Ovary (tissue), 3 donors: ENCODE measurements around the gene FNDC3A.

Source experiments
- EP300 ChIP-seq: sonication (generic); formaldehyde crosslinking; IDR thresholded peaks from one replicate; pipeline ENCODE4 v1.6.1; 2017; ENCODE audit warnings: antibody characterized with exemption
- POLR2A ChIP-seq: fragments of 450-650 bp; IDR thresholded peaks from one replicate; pipeline ENCODE4 v1.6.1; 2017; ENCODE audit warnings: antibody characterized with exemption, mild to moderate bottlenecking, moderate library complexity
- TF ChIP-seq, protein P1 (sequence below), 3 donors: fragments of 450-650 bp in 2 of 3; fragments of 200-600 bp in 1 of 3; IDR thresholded peaks; one replicate each; pipeline versions ENCODE4 v1.5.1 to v1.8.0; 2016 to 2022; ENCODE audit warnings: antibody characterized with exemption in 3 of 3, mild to moderate bottlenecking in 1 of 3
- donor health status: DM: no; HTN: no; CAD: no.

DNA sequence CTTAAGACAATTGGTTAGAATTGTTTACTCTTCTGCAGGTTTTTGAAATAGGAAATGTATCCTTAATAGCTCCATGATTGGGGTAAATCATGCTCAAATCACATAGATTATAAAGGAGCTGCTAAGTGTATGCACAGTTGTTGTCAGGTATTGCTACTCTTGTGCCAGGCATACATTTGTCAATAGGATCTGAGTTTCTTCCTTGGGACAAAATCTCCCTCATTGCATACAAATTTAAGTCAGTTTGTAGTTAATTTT lies 135.1 kb downstream of the FNDC3A start:
- TF ChIP-seq, protein P1, sequence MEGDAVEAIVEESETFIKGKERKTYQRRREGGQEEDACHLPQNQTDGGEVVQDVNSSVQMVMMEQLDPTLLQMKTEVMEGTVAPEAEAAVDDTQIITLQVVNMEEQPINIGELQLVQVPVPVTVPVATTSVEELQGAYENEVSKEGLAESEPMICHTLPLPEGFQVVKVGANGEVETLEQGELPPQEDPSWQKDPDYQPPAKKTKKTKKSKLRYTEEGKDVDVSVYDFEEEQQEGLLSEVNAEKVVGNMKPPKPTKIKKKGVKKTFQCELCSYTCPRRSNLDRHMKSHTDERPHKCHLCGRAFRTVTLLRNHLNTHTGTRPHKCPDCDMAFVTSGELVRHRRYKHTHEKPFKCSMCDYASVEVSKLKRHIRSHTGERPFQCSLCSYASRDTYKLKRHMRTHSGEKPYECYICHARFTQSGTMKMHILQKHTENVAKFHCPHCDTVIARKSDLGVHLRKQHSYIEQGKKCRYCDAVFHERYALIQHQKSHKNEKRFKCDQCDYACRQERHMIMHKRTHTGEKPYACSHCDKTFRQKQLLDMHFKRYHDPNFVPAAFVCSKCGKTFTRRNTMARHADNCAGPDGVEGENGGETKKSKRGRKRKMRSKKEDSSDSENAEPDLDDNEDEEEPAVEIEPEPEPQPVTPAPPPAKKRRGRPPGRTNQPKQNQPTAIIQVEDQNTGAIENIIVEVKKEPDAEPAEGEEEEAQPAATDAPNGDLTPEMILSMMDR (IDR thresholded peaks at IDR 0.05): no peak
- TF ChIP-seq POLR2A (no peak), EP300 (no peak)
